Loucy (cell line): ENCODE measurements around the gene PFKFB4.

Experiments used
- H2AFZ ChIP-seq: fragments of 200-600 bp; sonication (generic); 2 replicates; pipeline ENCODE4 v1.6.0; 2016; ENCODE audit warnings: antibody characterized with exemption, mild to moderate bottlenecking, low read length, moderate library complexity
- H3F3A ChIP-seq: fragments of 200-600 bp; 2 replicates; pipeline ENCODE4 v1.6.0; 2016; ENCODE audit warnings: antibody characterized with exemption, low read depth, mild to moderate bottlenecking
- H3K27me3 ChIP-seq: fragments of 200-600 bp; sonication (generic); 2 replicates; pipeline ENCODE4 v1.6.1; 2014; ENCODE audit warnings: low read length, mild to moderate bottlenecking; ENCODE audit not compliant: insufficient read depth, poor library complexity, severe bottlenecking
- H3K36me3 ChIP-seq: fragments of 200-600 bp; sonication (generic); 2 replicates; pipeline ENCODE4 v1.6.1; 2016; ENCODE audit warnings: low read length; ENCODE audit not compliant: insufficient read depth
- H3K4me1 ChIP-seq: fragments of 200-600 bp; sonication (generic); 2 replicates; pipeline ENCODE4 v1.5.1; 2014; ENCODE audit warnings: low read length, mild to moderate bottlenecking; ENCODE audit not compliant: insufficient read depth, poor library complexity, severe bottlenecking
- H3K4me2 ChIP-seq: fragments of 200-600 bp; sonication (generic); 2 replicates; pipeline ENCODE4 v1.6.0; 2014; ENCODE audit warnings: antibody characterized with exemption, low read length, low read depth, mild to moderate bottlenecking; ENCODE audit not compliant: poor library complexity, severe bottlenecking
- H3K4me3 ChIP-seq: fragments of 200-600 bp; sonication (generic); 2 replicates; pipeline ENCODE4 v1.5.1; 2014; ENCODE audit warnings: low read length, mild to moderate bottlenecking, mixed read lengths; ENCODE audit not compliant: poor library complexity, severe bottlenecking
- H3K79me2 ChIP-seq: fragments of 200-600 bp; sonication (generic); 2 replicates; pipeline ENCODE4 v1.6.1; 2014; ENCODE audit warnings: low read length; ENCODE audit not compliant: insufficient read depth
- H3K9ac ChIP-seq: fragments of 200-600 bp; sonication (generic); 2 replicates; pipeline ENCODE4 v1.6.0; 2014; ENCODE audit warnings: mild to moderate bottlenecking, low read depth, low read length, moderate library complexity; ENCODE audit not compliant: poor library complexity, severe bottlenecking
- H3K9me2 ChIP-seq: fragments of 200-600 bp; sonication (generic); replicated peaks from 2 replicates; pipeline ENCODE4 v1.6.1; 2016; ENCODE audit warnings: low read depth, low read length, mixed read lengths
- H3K9me3 ChIP-seq: fragments of 200-600 bp; sonication (generic); 2 replicates; pipeline ENCODE4 v1.6.1; 2014; ENCODE audit warnings: mild to moderate bottlenecking, antibody characterized with exemption, low read length, low read depth; ENCODE audit not compliant: insufficient read depth
- H4K20me1 ChIP-seq: fragments of 200-600 bp; sonication (generic); 2 replicates; pipeline ENCODE4 v1.6.0; 2014; ENCODE audit warnings: antibody characterized with exemption, low read length, mild to moderate bottlenecking; ENCODE audit not compliant: insufficient read depth, poor library complexity, severe bottlenecking
- CTCF ChIP-seq: fragments of 200-600 bp; sonication (generic); conservative IDR thresholded peaks from 2 replicates; pipeline ENCODE4 v1.5.1; 2014; ENCODE audit warnings: mild to moderate bottlenecking, antibody characterized with exemption, low read length
- EZH2phosphoT487 ChIP-seq: fragments of 200-600 bp; IDR thresholded peaks from 2 replicates; pipeline ENCODE4 v1.6.1; 2018; ENCODE audit warnings: antibody characterized with exemption, mild to moderate bottlenecking, moderate library complexity, borderline replicate concordance

Gene PFKFB4

GRCh38 chr3:48536785-48537184 is 19.8 kb downstream of the PFKFB4 start:
- Histone ChIP-seq H3K4me2 (no peak overlapping the region), H3K9ac (no peak overlapping the region), H3K9me3 (no peaks in the 10 kb centered on the region), H2AFZ (no peak overlapping the region), H3K9me2 (no peaks in the 10 kb centered on the region), H3K79me2 (no peaks in the 10 kb centered on the region), H3K4me3 (no peak overlapping the region), H3K36me3 (peaks cover 86% of the 10 kb centered on the region; the same call in 1 of the 2 replicates), H4K20me1 (peaks cover 5% of the 10 kb centered on the region), H3K4me1 (no peaks in the 10 kb centered on the region), H3F3A (no peaks in the 10 kb centered on the region; the same call in 1 of the 2 replicates), H3K27me3 (no peaks in the 10 kb centered on the region)
- no peak for TF ChIP-seq CTCF

- TF ChIP-seq EZH2phosphoT487: no peak
- TF ChIP-seq CTCF: no peak
- Histone ChIP-seq H3K9me3 (no peaks in the 10 kb centered on the region), H3K4me1 (no peaks in the 10 kb centered on the region), H3K27me3 (no peaks in the 10 kb centered on the region), H3F3A (no peaks in the 10 kb centered on the region; the same call in 1 of the 2 replicates), H3K4me2 (no peak overlapping the region), H3K79me2 (no peaks in the 10 kb centered on the region), H3K36me3 (peaks cover 88% of the 10 kb centered on the region; the same call in 1 of the 2 replicates), H3K9me2 (no peaks in the 10 kb centered on the region), H3K4me3 (no peak overlapping the region), H3K9ac (no peak overlapping the region), H4K20me1 (peaks cover 5% of the 10 kb centered on the region), H2AFZ (no peak overlapping the region)
These were observed 20.5 kb downstream of the PFKFB4 start for GRCh38 chr3:48536116-48536515.

GRCh38 chr3:48535578-48535977 is 21.0 kb downstream of the PFKFB4 start:
- Histone ChIP-seq H3K36me3 (peaks cover 91% of the 10 kb centered on the region; the same call in 1 of the 2 replicates), H3F3A (no peaks in the 10 kb centered on the region; the same call in 1 of the 2 replicates), H3K9me2 (no peaks in the 10 kb centered on the region), H3K4me2 (no peak overlapping the region), H3K9me3 (no peaks in the 10 kb centered on the region), H3K9ac (no peak overlapping the region), H3K4me3 (no peak overlapping the region), H3K79me2 (no peaks in the 10 kb centered on the region), H2AFZ (no peak overlapping the region), H3K4me1 (no peaks in the 10 kb centered on the region), H3K27me3 (no peaks in the 10 kb centered on the region), H4K20me1 (peaks cover 5% of the 10 kb centered on the region)
- TF ChIP-seq EZH2phosphoT487: no peak
- TF ChIP-seq CTCF: no peak
